Omental fat pad (tissue), 4 donors: Measurements from ENCODE around the gene UST. TPM values are rescaled to one million over a fixed set of nuclear protein-coding genes. Genes with fewer than 3 reads are reported as not detected.

Experiments used
- ATAC-seq: fragments of 150-250 bp; one replicate; pipeline ENCODE4 v1.9.1; 2016; ENCODE audit warnings: mild to moderate bottlenecking, moderate library complexity; ENCODE audit not compliant: low FRiP score
- DNase-seq: peaks from one replicate; pipeline ENCODE4 v3.0.0-alpha.2; 2019; ENCODE audit warnings: low spot score
- CTCF ChIP-seq, 3 donors: fragments of 450-650 bp; IDR thresholded peaks; one replicate each; pipeline ENCODE4 v1.5.1; 2016 to 2017; ENCODE audit warnings: antibody characterized with exemption in 3 of 3, mild to moderate bottlenecking in 3 of 3, moderate library complexity in 2 of 3
- total RNA-seq, 4 donors: library from RNA; depleted of rRNA; stranded (reverse); fragments of >200 nt; gene quantifications; one replicate each; pipeline ENCODE4 v1.1.0, GENCODE V29; 2016

UST gene, protein sequence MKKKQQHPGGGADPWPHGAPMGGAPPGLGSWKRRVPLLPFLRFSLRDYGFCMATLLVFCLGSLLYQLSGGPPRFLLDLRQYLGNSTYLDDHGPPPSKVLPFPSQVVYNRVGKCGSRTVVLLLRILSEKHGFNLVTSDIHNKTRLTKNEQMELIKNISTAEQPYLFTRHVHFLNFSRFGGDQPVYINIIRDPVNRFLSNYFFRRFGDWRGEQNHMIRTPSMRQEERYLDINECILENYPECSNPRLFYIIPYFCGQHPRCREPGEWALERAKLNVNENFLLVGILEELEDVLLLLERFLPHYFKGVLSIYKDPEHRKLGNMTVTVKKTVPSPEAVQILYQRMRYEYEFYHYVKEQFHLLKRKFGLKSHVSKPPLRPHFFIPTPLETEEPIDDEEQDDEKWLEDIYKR
- total RNA-seq = 10 to 100 TPM in 3 of 4 donors, 1 to 10 TPM in 1; 9.2 to 20.8 (median 15.0) TPM

DNA sequence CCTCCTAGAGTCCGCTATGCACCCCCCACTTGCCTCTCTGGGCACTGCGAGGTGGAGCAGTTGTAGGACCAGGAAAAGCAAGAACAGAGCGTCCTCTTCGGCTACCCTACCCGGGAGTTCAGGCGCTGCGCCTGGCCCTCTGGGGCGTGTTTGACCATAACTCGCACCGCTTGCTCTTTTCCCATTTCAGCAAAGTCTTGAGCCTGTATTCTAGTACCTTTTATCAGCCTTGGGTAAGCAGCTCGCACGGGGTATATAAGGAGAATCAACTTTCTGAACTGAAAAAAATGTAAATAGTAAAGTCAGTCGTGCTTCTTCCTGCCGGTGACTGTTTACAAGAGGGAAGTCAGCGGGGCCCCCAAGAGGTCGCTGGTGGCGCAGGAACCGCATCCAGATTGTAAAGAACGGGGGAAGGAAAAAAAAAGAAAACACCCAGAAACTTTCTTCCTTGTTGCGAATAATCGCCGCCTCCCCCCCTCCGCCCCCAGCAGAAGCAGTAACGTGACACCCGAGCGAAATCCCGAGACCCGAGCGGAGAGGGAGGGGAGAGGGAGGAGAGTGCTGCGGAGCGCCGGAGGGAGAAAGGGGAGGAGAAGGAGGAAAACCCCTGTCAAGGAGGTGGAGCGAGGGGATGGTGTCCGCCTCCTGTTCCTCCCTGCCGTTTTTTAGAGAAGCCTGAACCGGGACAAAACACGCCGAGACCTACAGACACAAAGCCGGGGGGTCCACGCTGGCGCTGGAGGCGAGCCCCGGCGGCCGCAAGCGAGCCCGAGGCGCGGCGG, at the start of gene UST:
TSS of gene UST (plus strand) at position 668 of the 782 bp plus-strand sequence. CDS start 401 bp downstream, outside the sequence.
- ATAC-seq (peak; percentile 94), DNase-seq (peak; percentile 38)
- no peak for TF ChIP-seq CTCF (IDR thresholded peaks at IDR 0.05)

GRCh38 chr6:148697895-148698440, 48.9 kb upstream of the UST start:
- TF ChIP-seq CTCF (IDR thresholded peaks at IDR 0.05) = no peak
- ATAC-seq (no peak), DNase-seq (no peak)

GRCh38 chr6:148698671-148699180, 48.1 kb upstream of the UST start:
- DNase-seq (no peak), ATAC-seq (no peak)
- no peak for TF ChIP-seq CTCF (IDR thresholded peaks at IDR 0.05)

GRCh38 chr6:148700047-148700715, 46.6 kb upstream of the UST start:
- TF ChIP-seq CTCF (IDR thresholded peaks at IDR 0.05) = no peak
- DNase-seq (no peak), ATAC-seq (peak; percentile 25)

DNA sequence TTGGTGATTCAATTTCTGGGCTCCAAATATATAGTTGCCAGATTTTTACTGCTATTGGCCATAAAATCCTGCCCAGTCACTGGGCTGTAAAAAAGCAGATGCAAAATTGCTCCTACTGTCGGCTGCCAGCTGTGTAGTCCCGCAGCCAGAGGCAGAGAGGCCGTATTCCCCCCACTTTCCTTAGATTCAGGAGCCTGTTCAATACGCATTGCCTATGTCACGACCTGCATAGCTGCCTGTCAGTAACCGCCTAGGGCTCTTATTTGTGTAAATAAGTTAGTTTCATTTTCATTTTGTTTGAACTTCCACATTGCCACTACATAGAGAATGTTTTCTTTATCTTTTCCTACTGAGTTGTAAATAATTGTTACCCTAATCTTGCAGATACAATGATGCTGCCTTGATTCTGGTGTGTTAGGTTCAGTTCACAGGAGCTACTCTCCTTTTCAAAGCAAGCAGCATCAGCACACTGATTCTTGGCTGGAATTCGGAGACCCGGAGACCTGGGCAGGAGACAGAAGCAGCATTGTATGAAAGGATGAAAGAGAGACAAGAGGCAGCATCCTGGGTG, 46.0 kb upstream of the UST start:
- DNase-seq = no peak
- TF ChIP-seq CTCF (IDR thresholded peaks at IDR 0.05) = no peak
- ATAC-seq = peak; percentile 66

GRCh38 chr6:148701375-148701774, 45.5 kb upstream of the UST start:
- no peak for DNase-seq
- no peak for TF ChIP-seq CTCF (IDR thresholded peaks at IDR 0.05)
- no peak for ATAC-seq
